WTC11 (cell line): Measurements from ENCODE around the gene SKIL. TPM values are rescaled to one million over a fixed set of nuclear protein-coding genes. Genes with fewer than 3 reads are reported as not detected.

Experiments
- ATAC-seq: fragments of 200-7000 bp; cut with Tn5 transposase; 2 replicates; pipeline ENCODE4 v1.10.0; 2021; ENCODE audit warnings: mild to moderate bottlenecking, moderate library complexity
- CTCF ChIA-PET: fragments of 300-600 bp; sonication (Branson Sonifier 250); formaldehyde crosslinking; loops from one replicate; lab custom pipeline; 2021; ENCODE audit warnings: antibody characterized with exemption; lab: Charles Lee
- POLR2A ChIA-PET: fragments of 350-600 bp; sonication (Branson Sonifier 250); formaldehyde crosslinking; loops from one replicate; lab custom pipeline; 2021; ENCODE audit warnings: antibody characterized with exemption; lab: Charles Lee
- DNase-seq: peaks from one replicate; pipeline ENCODE4 v3.0.0; 2021; ENCODE audit warnings: low spot score
- H3K27ac Mint-ChIP-seq: 2 replicates; pipeline ENCODE4 v1.8.0; 2021; ENCODE audit warnings: mixed read lengths
- H3K27me3 Mint-ChIP-seq: 2 replicates; pipeline ENCODE4 v1.8.0; 2021; ENCODE audit warnings: low read depth, mild to moderate bottlenecking, moderate library complexity, mixed read lengths
- H3K36me3 Mint-ChIP-seq: 2 replicates; pipeline ENCODE4 v1.8.0; 2021; ENCODE audit warnings: mixed read lengths
- H3K4me1 Mint-ChIP-seq: 2 replicates; pipeline ENCODE4 v1.8.0; 2022; ENCODE audit warnings: mixed read lengths
- H3K4me3 Mint-ChIP-seq: 2 replicates; pipeline ENCODE4 v1.8.0; 2021; ENCODE audit warnings: mild to moderate bottlenecking, moderate library complexity, mixed read lengths
- H3K9me3 Mint-ChIP-seq: 2 replicates; pipeline ENCODE4 v1.8.0; 2021; ENCODE audit warnings: mixed read lengths
- ATF1 ChIP-seq: sonication (generic); formaldehyde crosslinking; IDR thresholded peaks from 2 replicates; pipeline ENCODE4 v1.8.1; 2023; ENCODE audit warnings: mild to moderate bottlenecking, moderate library complexity, missing genetic modification reagents
- ATF2 ChIP-seq: sonication (generic); formaldehyde crosslinking; IDR thresholded peaks from 2 replicates; pipeline ENCODE4 v1.8.1; 2022; ENCODE audit warnings: low read depth, missing genetic modification reagents, borderline replicate concordance
- ATF6 ChIP-seq: sonication (generic); formaldehyde crosslinking; IDR thresholded peaks from 2 replicates; pipeline ENCODE4 v1.8.1; 2023; ENCODE audit warnings: mild to moderate bottlenecking, missing genetic modification reagents
- CDX4 ChIP-seq: fragments of 250-450 bp; sonication (Bioruptor Pico); IDR thresholded peaks from 2 replicates; pipeline ENCODE4 v1.9.0; 2021; ENCODE audit warnings: moderate library complexity, mild to moderate bottlenecking, inconsistent platforms, borderline replicate concordance
- E2F1 ChIP-seq: sonication (generic); formaldehyde crosslinking; IDR thresholded peaks from 2 replicates; pipeline ENCODE4 v1.8.0; 2022; ENCODE audit warnings: mild to moderate bottlenecking, missing genetic modification reagents
- FOXJ3 ChIP-seq: sonication (generic); formaldehyde crosslinking; IDR thresholded peaks from 2 replicates; pipeline ENCODE4 v1.9.0; 2021; ENCODE audit warnings: missing genetic modification reagents, mild to moderate bottlenecking, borderline replicate concordance
- GRHL2 ChIP-seq: fragments of 250-450 bp; sonication (Bioruptor Pico); IDR thresholded peaks from 2 replicates; pipeline ENCODE4 v1.8.0; 2022; ENCODE audit warnings: mild to moderate bottlenecking, moderate library complexity; ENCODE audit not compliant: insufficient replicate concordance, severe bottlenecking
- IRF1 ChIP-seq: sonication (generic); formaldehyde crosslinking; IDR thresholded peaks from 2 replicates; pipeline ENCODE4 v1.8.0; 2023; ENCODE audit warnings: missing genetic modification reagents
- JUN ChIP-seq: sonication (generic); formaldehyde crosslinking; IDR thresholded peaks from 2 replicates; pipeline ENCODE4 v1.8.0; 2023; ENCODE audit warnings: mild to moderate bottlenecking, missing genetic modification reagents
- KAT7 ChIP-seq: sonication (generic); formaldehyde crosslinking; IDR thresholded peaks from 2 replicates; pipeline ENCODE4 v1.8.1; 2023; ENCODE audit warnings: missing genetic modification reagents, mild to moderate bottlenecking, borderline replicate concordance
- MAX ChIP-seq: sonication (generic); formaldehyde crosslinking; IDR thresholded peaks from 2 replicates; pipeline ENCODE4 v1.8.0; 2022; ENCODE audit warnings: mild to moderate bottlenecking, missing genetic modification reagents
- MLX ChIP-seq: sonication (generic); formaldehyde crosslinking; IDR thresholded peaks from 2 replicates; pipeline ENCODE4 v1.8.1; 2023; ENCODE audit warnings: mild to moderate bottlenecking, missing genetic modification reagents, moderate library complexity
- NFE2L1 ChIP-seq: sonication (generic); formaldehyde crosslinking; IDR thresholded peaks from 2 replicates; pipeline ENCODE4 v1.8.1; 2023; ENCODE audit warnings: missing genetic modification reagents
- NR2C2 ChIP-seq: sonication (generic); formaldehyde crosslinking; IDR thresholded peaks from 2 replicates; pipeline ENCODE4 v1.8.0; 2022; ENCODE audit warnings: mild to moderate bottlenecking, missing genetic modification reagents
- ZNF138 ChIP-seq: sonication (generic); formaldehyde crosslinking; conservative IDR thresholded peaks from 2 replicates; pipeline ENCODE4 v1.8.1; 2022; ENCODE audit warnings: mild to moderate bottlenecking, moderate library complexity, missing genetic modification reagents
- ZNF281 ChIP-seq: sonication (generic); formaldehyde crosslinking; IDR thresholded peaks from 2 replicates; pipeline ENCODE4 v1.8.0; 2023; ENCODE audit warnings: mild to moderate bottlenecking, missing genetic modification reagents
- ZNF423 ChIP-seq: fragments of 250-450 bp; sonication (Bioruptor Pico); IDR thresholded peaks from 2 replicates; pipeline ENCODE4 v2.1.2; 2022; ENCODE audit warnings: mild to moderate bottlenecking, moderate library complexity
- total RNA-seq: library from RNA; stranded (reverse); gene quantifications from 3 replicates; pipeline ENCODE4 v1.2.3, GENCODE V29; 2021

Gene SKIL
- total RNA-seq, 1 experiment from 2014 or later = 181 TPM

GRCh38 chr3:170437696-170438407, 80.3 kb downstream of the SKIL start (continued):
- TF ChIP-seq CDX4 = no peak
- TF ChIP-seq, all 79 proteins: peak for 0

GRCh38 chr3:170438836-170439235, 81.3 kb downstream of the SKIL start:
- no peaks in the 10 kb centered on the region for H3K36me3 Mint-ChIP-seq
- ATAC-seq (no peak), DNase-seq (no peak)
- H3K9me3 Mint-ChIP-seq = peaks cover 3% of the 10 kb centered on the region; the same call in 1 of the 2 replicates
- H3K27ac Mint-ChIP-seq = no peak overlapping the region
- POLR2A ChIA-PET = no interaction called here
- peaks cover 10% of the 10 kb centered on the region for H3K4me1 Mint-ChIP-seq
- TF ChIP-seq MLX (CRISPR knock-in tag) (no peak), ATF6 (no peak)
- no peak overlapping the region for H3K4me3 Mint-ChIP-seq
- no peaks in the 10 kb centered on the region; the same call in 1 of the 2 replicates for H3K27me3 Mint-ChIP-seq
- CTCF ChIA-PET = no interaction called here

GRCh38 chr3:170440344-170440743, 82.8 kb downstream of the SKIL start:
- Mint-ChIP-seq H3K4me3 (no peak overlapping the region), H3K4me1 (peaks cover 10% of the 10 kb centered on the region), H3K27me3 (no peaks in the 10 kb centered on the region; the same call in 1 of the 2 replicates), H3K36me3 (no peaks in the 10 kb centered on the region), H3K27ac (no peak overlapping the region), H3K9me3 (peaks cover 3% of the 10 kb centered on the region; the same call in 1 of the 2 replicates)
- DNase-seq (no peak), ATAC-seq (no peak)
- POLR2A ChIA-PET = no interaction called here
- CTCF ChIA-PET = interaction anchor here (1.1 to 1.2 kb wide), 2 partner anchors 27 to 56 kb away, joined by 3 to 5 read pairs; no protein-coding TSS in a partner anchor
- TF ChIP-seq KAT7 = no peak
- no peak for TF ChIP-seq IRF1
- TF ChIP-seq JUN = no peak
- TF ChIP-seq MAX (CRISPR knock-in tag) = no peak
- TF ChIP-seq ATF1 (CRISPR knock-in tag) = no peak
- TF ChIP-seq NFE2L1 = no peak
- TF ChIP-seq E2F1 (CRISPR knock-in tag) = no peak
- TF ChIP-seq NR2C2 (CRISPR knock-in tag) = no peak
- TF ChIP-seq ZNF138 (CRISPR knock-in tag) = no peak
- no peak for TF ChIP-seq GRHL2
- no peak for TF ChIP-seq FOXJ3 (CRISPR knock-in tag)
- no peak for TF ChIP-seq ATF2 (CRISPR knock-in tag)
- no peak for TF ChIP-seq ZNF281
- no peak for TF ChIP-seq ZNF423 (CRISPR knock-in tag)
